Measurements from ENCODE around the gene SERGEF.

GRCh38 chr11:17898071-17898470 lies 114.8 kb downstream of the SERGEF start:
- TF ChIP-seq CTCF (IDR thresholded peaks at IDR 0.05; ENCODE audit: insufficient read depth, low read length) (no peak), POLR2AphosphoS5 (IDR thresholded peaks at IDR 0.05; ENCODE audit: low read depth) (no peak)

All from HL-60 (cell line).